ENCODE results near the gene RALB.

RALB gene

DNA sequence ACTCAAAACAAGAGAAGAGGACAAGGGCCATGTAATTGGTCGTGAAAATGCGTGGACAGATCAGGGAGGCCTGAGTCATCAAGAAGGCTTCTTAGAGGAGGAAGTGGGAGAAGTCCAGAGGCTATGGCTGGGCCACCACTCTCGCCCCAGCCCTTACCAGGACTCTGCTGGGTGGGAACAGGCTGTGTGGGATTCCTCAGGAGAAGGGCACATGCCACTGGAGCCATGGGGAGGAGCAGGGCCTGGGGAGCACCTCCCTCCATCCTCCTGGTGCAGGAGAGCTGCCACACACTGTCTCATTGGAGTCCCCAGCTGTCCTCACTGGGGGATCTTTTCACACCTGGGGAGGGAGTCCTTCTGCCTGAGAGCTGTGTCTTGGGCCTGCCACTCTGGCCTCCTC is 9.4 kb upstream of the RALB start:
- Histone ChIP-seq H3K9me3 (ENCODE audit: control insufficient read depth, low read length) (no peaks in the 10 kb centered on the region), H3K27ac (ENCODE audit: insufficient read depth, low read depth, low read length, poor library complexity, severe bottlenecking) (no peak overlapping the region), H3K36me3 (ENCODE audit: control insufficient read depth, insufficient read depth, low read length) (no peaks in the 10 kb centered on the region), H3K27me3 (ENCODE audit: control insufficient read depth, insufficient read depth, low read length, poor library complexity, severe bottlenecking) (no peaks in the 10 kb centered on the region), H3K4me1 (ENCODE audit: control insufficient read depth, insufficient read depth, low read length) (peaks cover 36% of the 10 kb centered on the region), H3K4me3 (ENCODE audit: insufficient read depth, low read depth, low read length) (no peak overlapping the region)
- 87 to 92% methylated on average over 3 of the region's 3 CpGs for WGBS, 2 experiments

DNA sequence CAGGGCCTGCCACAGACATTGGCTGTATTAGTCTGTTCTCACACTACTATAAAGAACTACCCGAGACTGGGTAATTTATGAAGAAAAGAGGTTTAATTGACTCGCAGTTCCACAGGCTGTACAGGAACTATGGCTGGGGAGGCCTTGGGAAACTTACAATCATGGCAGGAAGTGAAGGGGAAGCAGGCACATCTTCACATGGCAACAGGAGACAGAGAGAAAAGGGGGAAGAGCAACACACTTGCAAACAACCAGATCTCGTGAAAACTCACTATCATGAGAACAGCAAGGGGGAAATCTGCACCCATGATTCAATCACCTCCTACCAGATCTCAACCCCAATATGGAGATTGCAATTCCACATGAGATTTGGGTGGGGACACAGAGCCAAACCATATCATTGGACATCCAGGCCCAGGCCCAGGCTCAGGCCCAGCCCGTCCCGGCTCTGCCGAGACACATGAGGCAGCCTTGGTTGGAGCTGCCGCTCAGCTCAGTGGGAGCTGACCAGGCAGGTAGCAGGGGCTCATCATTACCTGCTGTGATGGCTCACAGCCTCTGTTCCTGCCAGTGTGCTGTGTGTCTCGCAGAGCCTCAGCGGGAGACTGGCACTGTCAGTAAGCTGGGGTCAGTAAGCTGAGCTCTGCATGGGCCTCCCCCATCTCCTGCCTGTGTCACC is 8.6 kb upstream of the RALB start:
- no peaks in the 10 kb centered on the region for H3K9me3 ChIP-seq (ENCODE audit: control insufficient read depth, low read length)
- H3K27me3 ChIP-seq (ENCODE audit: control insufficient read depth, insufficient read depth, low read length, poor library complexity, severe bottlenecking) = no peaks in the 10 kb centered on the region
- no peaks in the 10 kb centered on the region for H3K36me3 ChIP-seq (ENCODE audit: control insufficient read depth, insufficient read depth, low read length)
- no peak overlapping the region for H3K4me3 ChIP-seq (ENCODE audit: insufficient read depth, low read depth, low read length)
- no peak overlapping the region for H3K27ac ChIP-seq (ENCODE audit: insufficient read depth, low read depth, low read length, poor library complexity, severe bottlenecking)
- peaks cover 28% of the 10 kb centered on the region for H3K4me1 ChIP-seq (ENCODE audit: control insufficient read depth, insufficient read depth, low read length)
- WGBS, 2 experiments = 91 to 93% methylated on average over 9 of the region's 9 CpGs

DNA sequence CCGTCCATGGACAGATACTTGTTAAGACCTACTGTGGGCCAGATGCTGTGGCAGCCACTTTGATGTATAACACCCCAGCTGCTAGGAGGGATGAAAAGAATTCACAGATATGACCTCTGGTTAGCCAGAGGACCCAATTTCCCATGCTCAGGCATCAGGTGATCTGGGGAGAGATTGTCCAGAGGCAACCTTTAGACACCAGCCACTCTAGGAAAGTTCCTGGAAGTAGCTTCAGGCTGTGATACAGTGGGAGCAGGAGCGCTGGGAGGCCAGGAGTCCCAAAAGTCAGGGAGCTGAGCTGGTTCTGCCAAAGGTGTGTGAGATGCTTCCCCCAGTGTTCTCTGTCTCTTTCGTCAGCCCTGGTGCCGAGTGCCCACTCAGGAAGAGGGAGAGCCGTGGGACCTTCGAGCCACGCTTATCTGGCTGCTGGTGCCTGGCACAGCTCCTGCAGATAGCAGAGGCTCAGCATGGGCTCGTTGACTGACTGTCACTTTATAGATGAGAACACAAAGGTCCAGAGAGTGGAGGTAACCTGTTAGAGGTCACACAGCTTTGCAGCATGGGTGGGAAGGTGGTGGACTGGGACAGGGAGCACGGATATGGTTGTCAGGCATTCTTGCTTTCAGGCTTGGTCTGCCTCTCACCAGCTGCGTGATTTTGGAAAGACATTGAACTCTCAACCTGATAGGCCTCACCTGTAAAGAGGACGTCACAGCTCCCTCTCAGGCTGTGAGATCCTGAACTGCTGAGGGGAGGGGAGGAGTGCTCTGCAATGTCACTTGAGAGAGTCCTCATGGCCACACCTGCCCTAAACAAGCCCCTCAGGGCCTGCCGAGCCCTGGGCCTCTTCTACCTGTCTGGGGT is 7.8 kb upstream of the RALB start:
- peaks cover 21% of the 10 kb centered on the region for H3K4me1 ChIP-seq (ENCODE audit: control insufficient read depth, insufficient read depth, low read length)
- no peaks in the 10 kb centered on the region for H3K9me3 ChIP-seq (ENCODE audit: control insufficient read depth, low read length)
- 86% methylated on average over 12 of the region's 12 CpGs for WGBS, 2 experiments
- peaks cover 4% of the 10 kb centered on the region for H3K27me3 ChIP-seq (ENCODE audit: control insufficient read depth, insufficient read depth, low read length, poor library complexity, severe bottlenecking)
- H3K36me3 ChIP-seq (ENCODE audit: control insufficient read depth, insufficient read depth, low read length) = no peaks in the 10 kb centered on the region
- no peak overlapping the region for H3K27ac ChIP-seq (ENCODE audit: insufficient read depth, low read depth, low read length, poor library complexity, severe bottlenecking)
- no peak overlapping the region for H3K4me3 ChIP-seq (ENCODE audit: insufficient read depth, low read depth, low read length)

DNA sequence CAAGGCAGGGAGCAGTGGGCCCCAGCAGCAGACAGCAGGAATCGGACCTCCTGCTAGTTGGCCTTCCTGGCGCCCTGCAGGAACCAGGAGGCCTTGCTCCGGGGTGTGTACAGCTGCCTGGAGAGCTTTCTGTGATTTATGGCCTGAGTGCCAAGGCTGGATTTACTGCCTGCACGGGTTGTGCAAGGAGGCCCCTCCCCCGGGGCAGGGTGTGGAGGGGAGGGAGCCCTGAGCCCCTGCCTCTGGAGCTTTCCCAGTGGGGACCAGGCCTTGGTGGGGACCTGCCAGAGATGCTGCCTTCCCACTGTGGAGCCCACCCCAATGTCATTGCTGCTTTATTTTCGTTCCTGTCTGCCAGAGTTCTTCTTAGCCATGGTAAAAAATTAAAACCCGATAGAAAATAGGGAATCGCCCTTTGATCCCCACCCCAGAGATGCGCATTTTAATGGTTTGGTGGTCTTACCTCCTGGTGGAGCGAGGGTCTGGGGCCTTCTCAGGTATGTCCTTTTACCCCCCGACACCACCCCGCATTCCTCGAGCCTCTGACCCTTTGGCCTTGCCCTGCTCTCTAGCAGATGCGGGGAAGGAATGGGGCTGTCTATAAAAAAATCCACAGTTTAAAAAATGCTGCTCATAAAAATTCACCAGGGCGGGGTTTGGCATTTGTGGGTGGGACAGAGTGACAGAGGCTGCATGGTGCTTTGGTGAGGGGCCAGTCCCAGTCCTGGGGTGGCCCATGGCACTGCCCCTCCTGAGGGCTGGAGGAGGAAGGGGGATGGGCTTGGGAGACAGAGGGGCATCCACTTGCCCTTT is 6.9 kb upstream of the RALB start:
- Histone ChIP-seq H3K4me3 (ENCODE audit: insufficient read depth, low read depth, low read length) (no peak overlapping the region), H3K4me1 (ENCODE audit: control insufficient read depth, insufficient read depth, low read length) (peaks cover 21% of the 10 kb centered on the region), H3K9me3 (ENCODE audit: control insufficient read depth, low read length) (no peaks in the 10 kb centered on the region), H3K27ac (ENCODE audit: insufficient read depth, low read depth, low read length, poor library complexity, severe bottlenecking) (no peak overlapping the region), H3K27me3 (ENCODE audit: control insufficient read depth, insufficient read depth, low read length, poor library complexity, severe bottlenecking) (peaks cover 12% of the 10 kb centered on the region), H3K36me3 (ENCODE audit: control insufficient read depth, insufficient read depth, low read length) (no peaks in the 10 kb centered on the region)
- WGBS, 2 experiments = 71 to 75% methylated on average over 11 to 14 of the region's 15 CpGs

DNA sequence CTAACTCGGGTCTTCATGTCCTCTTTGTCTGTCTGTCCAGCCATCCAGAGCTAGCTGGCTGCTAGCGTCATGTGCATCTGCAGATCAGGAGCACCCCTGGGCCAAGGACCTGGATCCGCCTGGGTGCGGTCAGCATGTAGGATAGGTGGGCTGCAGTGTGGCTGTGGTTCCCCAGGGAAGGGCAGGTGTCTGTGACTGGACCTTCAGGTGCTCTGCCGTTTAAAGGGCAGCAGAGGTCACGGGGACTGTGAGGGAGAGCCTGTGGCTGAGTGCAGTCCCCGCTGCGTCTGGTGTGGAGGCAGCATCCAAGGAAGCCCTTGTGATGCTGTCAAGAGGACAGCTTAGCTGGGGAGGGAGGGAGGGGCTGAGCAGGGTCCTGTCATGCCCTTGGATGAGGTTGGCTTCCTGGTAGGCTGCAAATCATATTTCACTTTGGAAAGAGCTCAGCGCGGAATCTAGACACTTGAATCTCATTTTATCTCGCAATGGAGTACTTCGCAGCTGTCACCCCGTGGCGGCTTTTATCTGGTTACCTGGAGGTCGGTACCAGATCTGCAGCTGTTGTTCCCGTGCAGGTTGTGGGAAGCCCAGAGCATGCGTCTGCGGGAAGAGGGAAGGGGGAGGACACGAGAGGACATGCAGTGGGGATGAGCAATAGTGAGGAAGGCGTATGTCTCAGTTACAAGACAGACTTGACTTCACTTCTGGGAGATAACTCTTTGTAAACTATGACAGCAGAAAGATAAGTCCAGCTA is 5.9 kb upstream of the RALB start:
- Histone ChIP-seq H3K27ac (ENCODE audit: insufficient read depth, low read depth, low read length, poor library complexity, severe bottlenecking) (no peak overlapping the region), H3K36me3 (ENCODE audit: control insufficient read depth, insufficient read depth, low read length) (no peaks in the 10 kb centered on the region), H3K4me1 (ENCODE audit: control insufficient read depth, insufficient read depth, low read length) (peaks cover 21% of the 10 kb centered on the region), H3K4me3 (ENCODE audit: insufficient read depth, low read depth, low read length) (no peak overlapping the region), H3K9me3 (ENCODE audit: control insufficient read depth, low read length) (no peaks in the 10 kb centered on the region), H3K27me3 (ENCODE audit: control insufficient read depth, insufficient read depth, low read length, poor library complexity, severe bottlenecking) (peaks cover 22% of the 10 kb centered on the region)
- WGBS, 2 experiments = 85 to 86% methylated on average over 20 of the region's 20 CpGs

DNA sequence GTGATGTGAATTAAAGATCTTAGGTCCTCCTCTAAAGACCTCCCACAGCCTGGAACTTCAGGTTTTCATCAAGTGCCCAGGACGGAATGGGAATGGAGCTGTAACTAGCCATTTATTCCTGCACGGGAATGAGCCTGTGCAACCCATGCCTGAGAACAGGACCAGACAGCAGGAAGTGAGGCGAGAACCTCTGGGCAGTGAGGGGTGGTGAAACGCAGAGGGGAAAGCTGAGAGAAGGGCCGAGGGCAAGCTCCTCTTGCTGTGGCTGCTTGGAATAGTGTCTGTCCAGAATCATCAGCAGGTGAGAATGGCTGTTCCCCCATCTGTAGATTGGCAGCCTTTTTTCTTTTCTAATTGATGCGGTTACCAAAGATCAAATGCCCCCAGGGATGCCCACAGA is 4.8 kb upstream of the RALB start:
- no peak overlapping the region for H3K27ac ChIP-seq (ENCODE audit: insufficient read depth, low read depth, low read length, poor library complexity, severe bottlenecking)
- peaks cover 26% of the 10 kb centered on the region for H3K27me3 ChIP-seq (ENCODE audit: control insufficient read depth, insufficient read depth, low read length, poor library complexity, severe bottlenecking)
- no peaks in the 10 kb centered on the region for H3K36me3 ChIP-seq (ENCODE audit: control insufficient read depth, insufficient read depth, low read length)
- peaks cover 25% of the 10 kb centered on the region for H3K4me1 ChIP-seq (ENCODE audit: control insufficient read depth, insufficient read depth, low read length)
- WGBS, 2 experiments = 89% methylated on average over 6 of the region's 6 CpGs
- no peaks in the 10 kb centered on the region for H3K9me3 ChIP-seq (ENCODE audit: control insufficient read depth, low read length)
- no peak overlapping the region for H3K4me3 ChIP-seq (ENCODE audit: insufficient read depth, low read depth, low read length)

DNA sequence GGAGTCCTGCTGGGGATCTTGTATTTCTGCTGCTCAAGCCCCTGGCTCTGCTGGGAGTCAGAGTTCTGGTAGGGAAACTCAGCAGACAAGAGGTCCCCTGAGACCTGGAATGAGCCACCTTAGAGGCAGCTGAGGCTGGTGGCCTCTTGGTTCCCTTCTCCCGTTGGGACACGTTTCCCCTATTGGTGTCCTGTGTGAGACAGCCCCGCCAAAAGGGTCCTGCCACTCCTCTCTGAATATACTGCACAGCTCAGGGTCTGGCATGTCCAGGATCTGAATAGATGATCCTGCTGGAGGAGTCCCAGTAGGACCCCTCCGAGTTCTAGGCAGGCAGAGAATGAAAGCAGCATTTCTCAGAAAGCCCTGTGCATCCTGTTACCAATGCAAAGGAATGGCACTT is 2.0 kb upstream of the RALB start:
- 87 to 88% methylated on average over 4 of the region's 4 CpGs for WGBS, 2 experiments
- Histone ChIP-seq H3K4me3 (ENCODE audit: insufficient read depth, low read depth, low read length) (no peak overlapping the region), H3K27me3 (ENCODE audit: control insufficient read depth, insufficient read depth, low read length, poor library complexity, severe bottlenecking) (peaks cover 44% of the 10 kb centered on the region), H3K27ac (ENCODE audit: insufficient read depth, low read depth, low read length, poor library complexity, severe bottlenecking) (no peak overlapping the region), H3K9me3 (ENCODE audit: control insufficient read depth, low read length) (no peaks in the 10 kb centered on the region), H3K36me3 (ENCODE audit: control insufficient read depth, insufficient read depth, low read length) (no peaks in the 10 kb centered on the region), H3K4me1 (ENCODE audit: control insufficient read depth, insufficient read depth, low read length) (peaks cover 31% of the 10 kb centered on the region)

DNA sequence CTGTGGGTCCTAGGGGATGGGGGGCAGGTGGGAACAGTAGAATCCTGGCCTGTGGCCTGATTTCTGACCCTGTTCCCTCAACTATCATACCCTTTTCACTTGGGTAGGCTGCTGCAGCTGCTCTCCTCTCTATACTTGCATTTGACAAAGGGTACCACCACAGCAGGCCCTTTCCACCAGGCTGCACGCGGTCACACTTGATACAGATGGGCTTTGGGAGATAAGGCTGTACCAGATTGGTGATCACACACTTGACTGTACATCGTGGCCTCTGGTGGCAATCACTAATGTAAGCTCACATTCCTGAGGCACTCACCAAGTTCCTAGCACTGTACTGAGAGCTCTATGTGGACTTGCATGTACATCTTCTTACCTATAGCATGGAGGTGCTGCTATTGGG is 1.6 kb upstream of the RALB start:
- WGBS, 2 experiments = 89 to 99% methylated on average over 3 of the region's 3 CpGs
- H3K9me3 ChIP-seq (ENCODE audit: control insufficient read depth, low read length) = no peaks in the 10 kb centered on the region
- H3K27me3 ChIP-seq (ENCODE audit: control insufficient read depth, insufficient read depth, low read length, poor library complexity, severe bottlenecking) = peaks cover 44% of the 10 kb centered on the region
- H3K36me3 ChIP-seq (ENCODE audit: control insufficient read depth, insufficient read depth, low read length) = no peaks in the 10 kb centered on the region
- H3K27ac ChIP-seq (ENCODE audit: insufficient read depth, low read depth, low read length, poor library complexity, severe bottlenecking) = no peak overlapping the region
- no peak overlapping the region for H3K4me3 ChIP-seq (ENCODE audit: insufficient read depth, low read depth, low read length)
- H3K4me1 ChIP-seq (ENCODE audit: control insufficient read depth, insufficient read depth, low read length) = peaks cover 27% of the 10 kb centered on the region

DNA sequence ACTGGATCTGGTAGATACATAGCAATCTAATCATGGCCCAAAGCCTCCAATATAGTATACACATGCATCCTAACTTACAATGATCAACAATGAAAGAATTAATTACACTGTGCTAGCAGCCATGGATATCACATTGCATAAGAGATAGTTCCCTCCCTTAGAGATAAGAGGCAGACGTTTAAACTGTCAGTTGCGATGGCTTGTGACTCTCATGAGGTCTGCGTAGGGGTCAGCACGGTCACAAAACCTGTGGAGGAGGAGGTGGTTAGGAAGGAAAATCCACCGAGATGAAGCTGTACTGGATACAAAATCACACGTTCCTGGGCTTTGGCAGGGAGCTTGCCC is 800 bp upstream of the RALB start:
- H3K36me3 ChIP-seq (ENCODE audit: control insufficient read depth, insufficient read depth, low read length) = no peaks in the 10 kb centered on the region
- H3K4me3 ChIP-seq (ENCODE audit: insufficient read depth, low read depth, low read length) = peak overlapping the region; percentile 76
- 10 to 16% methylated on average over 6 of the region's 6 CpGs for WGBS, 2 experiments
- H3K27ac ChIP-seq (ENCODE audit: insufficient read depth, low read depth, low read length, poor library complexity, severe bottlenecking) = no peak overlapping the region
- H3K9me3 ChIP-seq (ENCODE audit: control insufficient read depth, low read length) = no peaks in the 10 kb centered on the region
- peaks cover 19% of the 10 kb centered on the region for H3K4me1 ChIP-seq (ENCODE audit: control insufficient read depth, insufficient read depth, low read length)
- H3K27me3 ChIP-seq (ENCODE audit: control insufficient read depth, insufficient read depth, low read length, poor library complexity, severe bottlenecking) = peaks cover 44% of the 10 kb centered on the region

All from ectodermal cell (in vitro differentiated cells).